ENCODE measurements around the gene AIFM3.
"Not testable (repeated sequence)": the region's sequence is repeated elsewhere in the genome, so short reads cannot be mapped to it uniquely, and the experiment has no call there.

Gene AIFM3, protein sequence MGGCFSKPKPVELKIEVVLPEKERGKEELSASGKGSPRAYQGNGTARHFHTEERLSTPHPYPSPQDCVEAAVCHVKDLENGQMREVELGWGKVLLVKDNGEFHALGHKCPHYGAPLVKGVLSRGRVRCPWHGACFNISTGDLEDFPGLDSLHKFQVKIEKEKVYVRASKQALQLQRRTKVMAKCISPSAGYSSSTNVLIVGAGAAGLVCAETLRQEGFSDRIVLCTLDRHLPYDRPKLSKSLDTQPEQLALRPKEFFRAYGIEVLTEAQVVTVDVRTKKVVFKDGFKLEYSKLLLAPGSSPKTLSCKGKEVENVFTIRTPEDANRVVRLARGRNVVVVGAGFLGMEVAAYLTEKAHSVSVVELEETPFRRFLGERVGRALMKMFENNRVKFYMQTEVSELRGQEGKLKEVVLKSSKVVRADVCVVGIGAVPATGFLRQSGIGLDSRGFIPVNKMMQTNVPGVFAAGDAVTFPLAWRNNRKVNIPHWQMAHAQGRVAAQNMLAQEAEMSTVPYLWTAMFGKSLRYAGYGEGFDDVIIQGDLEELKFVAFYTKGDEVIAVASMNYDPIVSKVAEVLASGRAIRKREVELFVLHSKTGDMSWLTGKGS

DNA sequence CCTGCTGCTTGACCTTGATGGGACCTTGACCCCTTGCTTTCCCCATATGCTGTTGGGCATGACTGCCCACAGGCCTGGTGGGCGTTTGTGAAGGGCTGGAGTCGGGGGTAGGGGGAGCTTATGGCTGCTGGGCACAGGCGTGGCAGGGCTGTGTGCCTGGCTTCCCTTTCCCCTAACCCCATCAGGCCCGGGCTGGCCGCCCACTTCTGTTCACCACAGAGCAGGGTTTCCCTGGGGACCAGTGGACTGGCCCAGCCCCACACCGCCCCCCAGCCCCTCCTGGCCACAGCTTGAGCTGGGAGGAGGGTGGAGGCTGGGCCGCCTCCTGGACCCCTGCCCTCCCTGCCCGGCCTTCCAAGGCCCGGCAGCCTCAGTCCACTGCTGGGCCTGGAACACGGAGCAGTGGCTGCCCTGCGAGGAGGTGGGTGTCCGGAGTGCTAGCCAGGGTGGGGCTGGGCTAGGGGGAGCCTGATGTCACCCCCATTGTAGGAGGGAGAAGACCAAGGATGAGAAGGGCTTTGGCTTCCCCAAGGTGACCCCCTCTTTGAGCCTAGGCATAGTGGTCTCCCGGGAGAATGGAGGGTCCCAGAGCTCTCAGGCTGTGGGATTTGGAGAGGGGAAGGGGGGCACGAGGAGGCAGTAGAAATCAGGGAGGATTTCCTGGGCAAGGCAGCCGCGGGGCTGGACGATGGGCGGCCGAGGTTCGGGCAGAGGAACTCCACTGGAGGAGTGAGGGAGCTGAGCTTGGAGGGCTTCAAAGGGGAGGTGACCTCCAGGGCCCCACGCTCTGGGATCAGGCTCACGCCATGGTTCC, at the start of gene AIFM3:
Gene AIFM3 (plus strand): TSS at position 373 of the 814 bp plus-strand sequence. CDS start 690 bp downstream, outside the sequence.
- FAIRE-seq: no peak

DNA sequence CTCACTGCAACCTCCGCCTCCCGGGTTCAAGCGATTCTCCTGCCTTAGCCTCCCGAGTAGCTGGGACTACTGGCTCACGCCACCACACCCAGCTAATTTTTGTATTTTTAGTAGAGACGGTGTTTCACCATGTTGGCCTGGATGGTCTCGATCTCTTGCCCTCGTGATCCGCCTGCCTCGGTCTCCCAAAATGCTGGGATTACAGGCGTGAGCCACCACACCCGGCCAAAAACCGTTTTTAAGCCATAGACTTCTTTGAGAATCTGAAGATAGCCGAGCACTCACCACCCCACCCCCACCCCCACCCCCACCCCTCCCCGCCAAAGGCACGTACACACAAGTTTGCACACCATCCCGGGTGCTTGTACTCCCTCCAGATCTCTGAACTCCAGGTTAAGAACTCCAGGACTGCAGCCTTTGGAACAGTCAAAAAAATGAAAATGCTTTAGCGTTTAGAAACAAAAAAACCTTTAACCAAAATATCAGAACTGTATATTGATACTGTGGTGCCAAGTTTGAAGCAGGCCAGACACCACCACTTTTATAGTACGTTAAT, 48.3 kb upstream of the AIFM3 start:
- FAIRE-seq: no peak

DNA sequence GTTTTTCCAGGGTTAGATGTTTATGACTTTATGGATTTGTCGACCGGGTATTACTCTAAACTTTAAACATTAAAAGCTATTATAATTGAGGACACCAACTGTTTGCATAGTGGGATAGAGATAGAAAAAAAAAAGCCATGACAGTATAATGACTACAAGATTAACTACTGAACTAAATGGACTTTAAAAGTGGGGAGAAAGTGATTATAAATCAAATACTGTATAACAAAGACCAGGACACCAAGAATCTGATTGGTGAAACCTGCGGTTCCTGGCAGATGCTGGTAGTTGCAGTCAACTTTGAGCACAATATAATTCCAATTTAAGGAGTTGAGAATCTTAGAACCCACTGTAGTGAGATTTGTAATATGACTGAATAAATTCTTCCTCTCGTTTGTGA, 47.3 kb upstream of the AIFM3 start:
- FAIRE-seq: no peak

DNA sequence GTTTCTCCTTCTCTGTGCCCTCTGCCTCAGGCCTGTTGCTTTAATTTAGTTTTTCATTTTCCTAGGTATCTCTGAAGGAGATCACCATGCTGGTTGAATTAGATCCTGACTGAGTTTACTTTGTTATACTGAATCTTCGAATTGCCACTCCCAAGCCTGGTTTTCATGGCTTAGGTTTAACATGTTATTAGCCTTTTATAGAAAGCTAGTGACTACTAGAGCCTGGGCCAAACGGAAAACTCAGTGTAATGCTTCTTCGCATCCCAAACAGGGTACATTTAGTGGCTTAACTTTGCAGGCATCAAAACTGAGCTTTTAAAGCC, 46.2 kb upstream of the AIFM3 start:
- no peak for FAIRE-seq

DNA sequence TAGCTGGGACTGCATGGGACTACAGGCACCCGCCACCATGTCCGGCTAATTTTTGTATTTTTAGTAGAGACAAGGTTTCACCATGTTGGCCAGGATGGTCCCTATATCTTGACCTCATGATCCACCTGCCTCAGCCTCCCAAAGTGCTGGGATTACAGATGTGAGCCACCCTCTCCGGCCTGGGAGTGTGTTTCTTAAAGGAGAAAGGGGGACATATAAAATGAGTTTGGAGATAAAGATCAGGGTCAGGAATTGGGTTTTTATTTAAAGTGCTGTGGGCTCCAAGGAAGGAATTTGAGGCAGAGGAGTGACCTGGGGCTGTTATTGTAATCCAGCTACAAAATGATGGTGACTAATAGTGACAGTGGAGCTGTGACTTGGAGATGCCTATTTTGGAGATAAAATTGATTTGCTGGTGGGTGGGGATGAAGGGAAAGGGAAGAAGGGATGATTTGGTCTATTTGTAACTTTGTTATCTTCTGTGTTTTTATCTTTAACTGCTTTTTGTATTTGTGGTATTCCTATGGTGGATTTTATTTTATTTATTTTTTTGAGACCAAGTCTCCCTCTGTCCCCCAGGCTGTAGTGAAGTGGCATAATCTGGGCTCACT, 44.8 kb upstream of the AIFM3 start:
- FAIRE-seq: no peak

DNA sequence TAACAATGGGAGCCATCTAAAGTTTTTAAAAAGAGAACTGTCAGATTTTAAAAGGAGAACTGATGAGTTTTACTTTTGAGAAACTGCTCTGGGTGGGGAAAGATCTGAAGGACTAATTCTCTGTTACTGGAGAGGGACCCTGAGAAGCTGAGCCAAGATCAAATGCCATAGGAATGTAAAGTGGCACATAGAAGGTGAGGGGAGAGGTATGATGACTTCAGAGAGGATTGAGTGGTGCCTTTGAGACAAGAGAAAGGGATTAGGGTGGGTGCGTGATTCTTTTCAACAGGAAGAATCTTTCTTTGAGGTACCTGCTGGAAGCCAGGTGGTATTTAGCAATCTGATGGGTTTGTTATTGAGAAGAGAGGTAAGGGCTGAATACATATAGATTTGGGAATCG, 40.8 kb upstream of the AIFM3 start:
- no peak for FAIRE-seq

DNA sequence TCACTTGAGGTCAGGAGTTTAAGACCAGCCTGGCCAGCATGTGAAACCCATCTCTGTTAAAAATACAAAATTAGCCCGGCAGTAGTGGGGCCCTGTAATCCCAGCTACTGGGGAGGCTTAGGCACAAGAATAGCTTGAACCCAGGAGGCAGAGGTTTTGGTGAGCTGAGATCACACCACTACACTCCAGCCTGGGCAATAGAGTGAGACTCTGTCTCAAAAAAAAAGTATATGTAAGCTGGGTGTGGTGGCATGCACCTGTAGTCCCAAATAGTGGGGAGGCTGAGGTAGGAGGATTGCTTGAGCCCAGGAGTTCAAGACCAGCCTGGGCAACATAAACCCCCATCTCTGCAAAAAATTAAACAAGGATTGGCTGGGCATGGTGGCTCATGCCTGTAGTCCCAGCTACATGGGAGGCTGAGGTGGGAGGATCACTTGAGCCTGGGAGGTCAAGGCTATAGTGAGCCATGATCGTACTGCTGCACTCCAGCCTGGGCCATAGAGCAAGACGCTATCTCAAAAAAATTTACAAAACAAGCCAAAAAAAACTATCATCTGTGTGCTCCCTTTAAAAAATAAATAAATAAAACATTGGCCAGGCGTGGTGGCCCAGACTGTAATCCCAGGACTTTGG, 39.0 kb upstream of the AIFM3 start:
- FAIRE-seq: no peak

DNA sequence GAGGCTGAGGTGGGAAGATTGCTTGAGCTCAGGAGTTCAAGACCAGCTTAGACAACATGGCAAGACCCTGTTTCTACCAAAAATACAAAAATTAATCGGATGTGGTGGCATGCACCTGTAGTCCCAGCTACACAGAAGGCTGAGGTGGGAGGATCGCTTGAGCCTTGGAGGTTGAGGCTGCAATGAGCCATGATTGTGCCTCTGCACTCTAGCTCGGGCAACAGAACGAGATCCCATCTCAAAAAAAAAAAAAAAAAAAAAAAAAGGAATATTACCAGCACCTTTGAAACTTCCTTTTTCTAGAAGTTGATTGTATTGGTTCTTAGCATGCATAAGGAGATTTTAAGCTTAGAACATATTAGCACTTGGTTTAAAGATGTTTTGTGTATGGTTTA, 38.5 kb upstream of the AIFM3 start:
- FAIRE-seq: no peak

DNA sequence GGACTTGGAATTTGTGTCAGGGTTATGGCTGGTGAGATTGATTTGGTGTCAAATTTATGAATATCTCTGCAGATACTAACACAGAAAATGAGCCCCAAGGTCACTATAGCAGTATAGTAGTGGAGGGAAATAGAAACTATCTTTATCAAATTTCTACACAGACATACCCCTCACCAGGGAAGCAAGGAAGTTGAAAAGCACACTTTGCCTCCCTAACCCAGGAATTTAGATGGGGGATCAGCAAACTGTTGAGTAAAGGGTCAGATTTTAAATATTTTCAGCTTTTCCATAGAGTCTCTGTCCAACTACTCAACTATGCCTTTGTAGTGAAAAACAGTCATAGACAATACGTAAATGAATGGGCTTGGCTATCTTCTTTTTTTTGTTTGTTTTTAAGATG, 37.1 kb upstream of the AIFM3 start:
- no peak for FAIRE-seq

DNA sequence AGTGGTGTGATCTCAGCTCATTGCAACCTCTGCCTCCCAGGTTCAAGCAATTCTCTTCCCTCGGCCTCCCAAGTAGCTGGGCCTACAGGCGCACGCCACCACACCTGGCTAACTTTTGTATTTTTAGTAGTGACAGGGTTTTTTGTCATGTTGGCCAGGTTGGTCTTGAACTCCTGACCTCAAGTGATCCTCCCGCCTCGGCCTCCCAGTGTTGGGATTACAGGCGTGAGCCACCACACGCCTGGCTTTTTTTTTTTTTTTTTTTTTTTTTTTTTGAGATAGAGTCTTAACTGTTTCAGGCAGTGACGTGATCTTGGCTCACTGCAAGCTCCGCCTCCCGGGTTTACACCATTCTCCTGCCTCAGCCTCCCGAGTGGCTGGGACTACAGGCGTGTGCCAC, 36.6 kb upstream of the AIFM3 start:
- not testable (repeated sequence) for FAIRE-seq

DNA sequence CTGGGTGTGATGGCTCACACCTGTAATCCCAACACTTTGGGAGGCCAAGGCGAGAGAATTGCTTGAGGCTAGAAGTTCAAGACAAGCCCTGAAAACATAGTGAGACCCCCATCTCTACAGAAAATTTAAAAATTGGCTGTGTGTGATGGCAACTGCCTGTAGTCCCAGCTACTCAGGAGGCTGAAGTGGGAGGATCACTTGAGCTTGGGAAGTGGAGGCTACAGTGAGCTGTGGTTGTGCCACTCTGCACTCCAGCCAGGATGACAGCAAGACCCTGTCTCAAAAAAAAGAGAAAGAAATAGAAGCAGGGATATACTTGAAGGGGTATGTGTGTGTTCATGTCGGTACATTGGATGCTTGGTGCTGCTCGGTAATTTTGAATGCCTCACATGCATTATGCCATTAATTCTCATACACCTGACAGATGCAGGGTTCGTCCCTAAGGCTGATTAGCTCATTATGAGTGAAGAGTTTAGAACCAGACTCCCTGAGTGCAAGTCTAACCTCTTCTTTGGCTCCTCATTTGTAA, 35.9 kb upstream of the AIFM3 start:
- FAIRE-seq: no peak

DNA sequence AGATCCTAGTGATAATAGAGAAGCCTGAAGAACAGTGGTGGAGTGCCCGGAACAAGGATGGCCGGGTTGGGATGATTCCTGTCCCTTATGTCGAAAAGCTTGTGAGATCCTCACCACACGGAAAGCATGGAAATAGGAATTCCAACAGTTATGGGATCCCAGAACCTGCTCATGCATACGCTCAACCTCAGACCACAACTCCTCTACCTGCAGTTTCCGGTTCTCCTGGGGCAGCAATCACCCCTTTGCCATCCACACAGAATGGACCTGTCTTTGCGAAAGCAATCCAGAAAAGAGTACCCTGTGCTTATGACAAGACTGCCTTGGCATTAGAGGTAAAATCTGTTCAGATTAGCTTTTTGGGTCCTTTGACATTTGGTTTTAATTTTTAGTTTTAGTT, 33.1 kb upstream of the AIFM3 start:
- FAIRE-seq: no peak

DNA sequence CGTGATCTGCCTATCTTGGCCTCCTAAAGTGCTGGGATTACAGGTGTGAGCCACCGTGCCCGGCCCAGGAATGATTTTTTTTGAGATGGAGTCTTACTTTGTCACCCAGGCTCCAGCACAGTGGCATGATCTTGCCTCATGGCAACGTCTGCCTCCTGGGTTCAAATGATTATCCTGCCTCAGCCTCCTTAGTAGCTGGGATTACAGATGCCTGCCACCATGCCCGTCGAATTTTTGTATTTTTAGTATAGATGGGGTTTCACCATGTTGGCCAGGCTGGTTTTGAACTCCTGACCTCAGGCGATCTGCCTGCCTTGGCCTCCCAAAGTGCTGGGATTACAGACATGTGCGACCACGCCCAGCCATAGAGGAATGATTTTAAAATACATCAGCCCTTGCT, 32.0 kb upstream of the AIFM3 start:
- FAIRE-seq: not testable (repeated sequence)

DNA sequence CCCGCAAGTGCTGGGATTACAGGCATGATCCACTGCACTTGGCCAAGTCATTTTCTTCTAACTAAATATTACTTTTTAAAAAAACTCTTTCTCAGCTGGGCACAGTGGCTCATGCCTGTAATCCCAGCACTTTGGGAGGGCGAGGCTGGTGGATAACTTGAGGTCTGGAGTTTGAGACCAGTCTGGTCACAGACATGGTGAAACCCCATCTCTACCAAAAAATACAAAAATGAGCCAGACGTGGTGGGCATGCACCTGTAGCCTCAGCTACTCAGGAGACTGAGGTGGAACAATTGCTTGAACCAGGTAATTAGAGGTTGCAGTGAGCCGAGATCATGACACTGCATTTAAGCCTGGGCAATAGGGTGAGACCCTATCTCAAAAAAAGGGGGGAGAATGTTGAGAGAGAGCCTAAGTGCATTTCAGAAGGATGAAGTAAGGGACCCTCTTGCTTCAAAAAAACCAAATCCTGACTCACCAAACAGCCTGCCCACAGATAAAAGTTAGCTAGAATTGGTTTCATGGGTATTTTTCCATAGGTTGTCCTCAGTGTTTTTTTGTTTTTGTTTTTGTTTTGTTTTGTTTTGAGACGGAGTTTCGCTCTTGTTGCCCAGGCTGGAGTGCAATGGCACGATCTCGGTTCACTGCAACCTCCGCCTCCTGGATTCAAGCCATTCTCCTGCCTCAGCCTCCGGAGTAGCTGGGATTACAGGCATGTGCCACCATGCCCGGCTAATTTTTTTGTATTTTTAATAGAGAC, 31.1 kb upstream of the AIFM3 start:
- FAIRE-seq: not testable (repeated sequence)

DNA sequence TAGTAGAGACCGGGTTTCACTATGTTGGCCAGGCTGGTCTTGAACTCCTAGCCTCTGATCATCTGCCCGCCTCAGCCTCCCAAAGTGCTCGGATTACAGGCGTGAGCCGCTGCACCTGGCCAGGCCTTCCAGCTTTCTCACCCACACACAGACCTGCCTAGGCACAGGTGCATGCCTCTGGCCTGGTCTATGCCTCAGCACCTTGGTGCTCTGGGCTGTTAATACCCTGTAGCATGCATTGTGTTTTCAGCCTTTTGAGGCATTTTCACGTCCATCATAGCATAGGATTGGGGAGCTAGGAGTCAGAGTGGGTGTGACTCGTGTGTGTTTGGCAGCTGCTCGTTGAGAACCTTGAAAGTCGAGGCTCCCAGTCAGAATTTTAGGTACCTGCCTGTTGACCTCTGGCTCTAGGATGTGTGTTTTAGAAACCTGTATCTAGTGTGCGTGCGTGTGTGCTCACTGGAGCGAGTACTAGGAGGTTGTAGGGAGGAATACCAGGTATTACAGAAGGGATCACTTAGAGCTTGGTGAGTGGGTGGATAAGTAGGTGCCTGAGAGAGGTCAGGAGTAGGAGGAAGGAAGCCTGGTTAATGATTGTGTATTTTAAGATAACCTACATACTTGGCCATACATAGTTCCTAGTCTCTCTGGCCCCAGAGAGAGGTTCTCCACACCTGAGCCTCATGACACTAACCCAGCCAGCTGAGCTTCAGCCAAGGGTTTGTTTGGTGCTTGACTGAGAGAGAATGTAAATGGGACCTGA, 29.8 kb upstream of the AIFM3 start:
- FAIRE-seq: no peak

DNA sequence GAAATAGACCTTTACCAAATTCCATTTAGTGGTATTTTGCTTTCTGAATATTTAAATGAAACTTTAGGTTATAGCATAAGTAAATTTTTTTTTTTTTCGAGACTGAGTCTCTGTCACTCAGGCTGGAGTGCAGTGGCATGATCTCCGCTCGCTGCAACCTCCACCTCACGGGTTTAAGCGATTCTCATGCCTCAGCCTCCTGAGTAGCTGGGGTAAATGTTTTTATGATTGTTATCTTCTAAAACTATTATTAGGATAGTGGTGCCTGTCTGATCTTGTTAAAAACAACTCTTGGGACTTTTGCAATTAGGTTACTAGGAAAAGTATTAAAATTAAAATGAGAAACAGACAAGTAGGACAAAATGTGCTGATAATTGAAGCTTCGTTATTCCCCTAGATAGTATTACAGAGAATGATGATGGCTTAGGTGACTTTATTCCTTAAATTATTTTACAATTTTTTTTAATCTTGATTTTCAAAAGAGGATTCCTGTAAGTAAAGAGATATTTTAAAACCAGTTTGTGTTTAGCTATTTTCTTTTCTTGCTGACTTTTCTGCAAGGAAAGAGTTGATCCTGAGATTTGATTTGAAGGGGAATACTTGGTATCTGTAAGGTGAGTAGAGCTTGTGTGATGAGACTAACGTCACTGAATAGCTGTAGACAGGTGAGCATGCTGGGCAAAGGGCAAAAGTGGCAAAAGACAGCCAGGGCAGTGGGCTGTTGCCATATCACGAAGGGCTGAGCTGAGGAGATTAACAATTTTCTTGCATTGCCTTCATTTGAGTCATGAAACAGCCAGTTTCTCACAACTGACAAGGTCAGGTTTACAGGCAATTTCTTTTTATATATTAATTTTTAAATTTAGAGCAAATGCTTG, 29.0 kb upstream of the AIFM3 start:
- FAIRE-seq: no peak

DNA sequence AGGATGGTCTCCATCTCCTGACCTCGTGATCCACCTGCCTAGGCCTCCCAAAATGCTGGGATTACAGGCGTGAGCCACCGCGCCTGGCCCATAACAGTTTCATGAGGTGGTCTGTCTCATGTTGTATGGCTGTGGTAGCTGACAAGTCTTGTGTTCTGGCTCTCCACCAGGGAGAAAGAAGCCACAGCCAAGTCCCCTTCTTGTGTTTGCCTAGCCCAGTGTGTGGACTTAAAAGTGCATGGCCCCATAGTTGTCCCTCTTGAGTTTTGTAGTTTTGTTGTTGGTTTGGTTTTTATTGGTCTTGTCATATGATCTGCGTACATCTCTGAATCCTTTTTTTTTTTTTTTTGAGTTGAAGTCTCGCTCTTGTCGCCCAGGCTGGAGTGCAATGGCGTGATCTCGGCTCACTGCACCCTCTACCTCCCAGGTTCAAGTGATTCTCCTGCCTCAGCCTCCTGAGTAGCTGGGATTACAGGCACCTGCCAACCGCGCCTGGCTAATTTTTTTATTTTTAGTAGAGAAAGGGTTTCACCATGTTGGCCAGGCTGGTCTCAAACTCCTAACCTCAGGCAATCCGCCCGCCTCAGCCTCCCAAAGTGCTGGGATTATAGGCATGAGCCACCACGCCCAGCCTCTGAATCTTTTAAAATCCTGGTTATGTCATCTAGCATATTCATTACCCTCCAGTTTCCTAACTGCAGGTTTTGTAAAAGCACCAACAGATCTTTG, 27.4 kb upstream of the AIFM3 start:
- FAIRE-seq: not testable (repeated sequence)

DNA sequence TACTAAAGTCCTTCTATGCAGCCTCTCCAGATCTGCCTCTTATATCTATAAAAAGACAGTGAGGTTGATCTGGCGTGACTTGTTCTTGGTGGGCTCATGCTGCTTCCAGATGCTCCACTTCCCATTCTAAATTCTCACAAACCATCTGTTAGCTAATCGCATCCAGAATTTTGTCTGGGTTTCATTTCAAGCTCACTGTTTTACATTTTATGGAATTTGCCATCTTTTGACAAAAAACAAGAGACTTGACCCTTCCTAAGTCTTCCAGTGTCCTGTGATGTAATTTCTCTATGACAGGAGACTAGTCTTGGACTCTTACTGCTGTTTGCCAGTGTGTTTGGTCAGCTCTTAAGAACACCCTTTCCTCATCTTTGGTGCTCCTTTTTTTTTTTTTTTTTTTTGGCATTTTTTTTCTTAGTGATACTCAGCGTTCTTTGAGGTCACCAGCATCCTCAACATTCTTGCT, 26.8 kb upstream of the AIFM3 start:
- no peak for FAIRE-seq

DNA sequence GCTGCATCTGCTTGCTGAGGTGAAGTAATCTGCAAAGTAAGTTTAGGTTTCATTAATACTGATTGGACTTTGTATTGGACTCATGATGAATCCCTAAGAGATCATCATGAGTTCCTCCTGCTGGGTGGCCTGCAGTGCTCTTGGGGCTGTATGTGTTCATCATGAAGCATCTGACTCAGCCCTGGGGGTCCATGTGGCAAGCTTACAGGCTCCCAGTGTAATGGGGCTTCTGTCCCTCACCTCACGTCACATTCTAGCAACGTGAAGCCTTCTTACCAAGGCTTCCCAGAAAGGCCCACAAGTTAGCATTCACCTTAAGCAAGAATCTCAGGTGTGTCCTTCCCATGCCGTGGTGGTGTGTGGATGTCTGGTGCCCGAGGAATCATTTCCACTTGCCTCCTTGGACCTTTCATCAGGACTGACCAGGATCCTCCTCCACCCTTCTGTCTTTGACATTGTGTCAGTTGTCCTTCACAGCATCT, 26.1 kb upstream of the AIFM3 start:
- FAIRE-seq: no peak

All from colon (tissue), 2 donors.